Brain microvascular endothelial cell (primary cell): ENCODE data around the gene RUNX3.

Source experiments
- DNase-seq: peaks from one replicate; pipeline ENCODE4 v3.0.0-alpha.2; 2020
- H3K27ac ChIP-seq: fragments of 250-450 bp; sonication (Bioruptor Pico); 2 replicates; pipeline ENCODE4 v1.5.1; 2020; ENCODE audit warnings: mild to moderate bottlenecking, moderate library complexity
- H3K27me3 ChIP-seq: fragments of 250-450 bp; sonication (Bioruptor Pico); replicated peaks from 2 replicates; pipeline ENCODE4 v1.5.1; 2020; ENCODE audit warnings: mild to moderate bottlenecking
- H3K36me3 ChIP-seq: fragments of 250-450 bp; sonication (Bioruptor Pico); replicated peaks from 2 replicates; pipeline ENCODE4 v1.5.1; 2020; ENCODE audit warnings: mild to moderate bottlenecking
- H3K4me3 ChIP-seq: 2 replicates; pipeline ENCODE4 v1.5.1; 2011; ENCODE audit warnings: low read depth, mild to moderate bottlenecking, control low read depth, low read length, moderate library complexity
- CTCF ChIP-seq: IDR thresholded peaks from 2 replicates; pipeline ENCODE4 v1.5.1; 2011; ENCODE audit warnings: low read depth, mild to moderate bottlenecking, moderate library complexity, low read length, control low read depth, inconsistent platforms; ENCODE audit errors: missing control alignments
- in situ Hi-C: cut with HindIII; loops from 2 replicates; pipeline ENCODE4 v1.10.0; 2017; ENCODE audit warnings: low sequenced_read_pairs, low pct_ligation_motif_present

The RUNX3 gene

GRCh38 chr1:24914226-24915069, 15.6 kb downstream of the RUNX3 start:
- in situ Hi-C loops, result no loop called here
- Histone ChIP-seq H3K4me3 (no peak overlapping the region), H3K36me3 (peaks cover 11% of the 10 kb centered on the region), H3K27ac (peak overlapping the region; percentile 88), H3K27me3 (no peaks in the 10 kb centered on the region)
- TF ChIP-seq CTCF, result no peak
- DNase-seq, result peak; percentile 62

DNA sequence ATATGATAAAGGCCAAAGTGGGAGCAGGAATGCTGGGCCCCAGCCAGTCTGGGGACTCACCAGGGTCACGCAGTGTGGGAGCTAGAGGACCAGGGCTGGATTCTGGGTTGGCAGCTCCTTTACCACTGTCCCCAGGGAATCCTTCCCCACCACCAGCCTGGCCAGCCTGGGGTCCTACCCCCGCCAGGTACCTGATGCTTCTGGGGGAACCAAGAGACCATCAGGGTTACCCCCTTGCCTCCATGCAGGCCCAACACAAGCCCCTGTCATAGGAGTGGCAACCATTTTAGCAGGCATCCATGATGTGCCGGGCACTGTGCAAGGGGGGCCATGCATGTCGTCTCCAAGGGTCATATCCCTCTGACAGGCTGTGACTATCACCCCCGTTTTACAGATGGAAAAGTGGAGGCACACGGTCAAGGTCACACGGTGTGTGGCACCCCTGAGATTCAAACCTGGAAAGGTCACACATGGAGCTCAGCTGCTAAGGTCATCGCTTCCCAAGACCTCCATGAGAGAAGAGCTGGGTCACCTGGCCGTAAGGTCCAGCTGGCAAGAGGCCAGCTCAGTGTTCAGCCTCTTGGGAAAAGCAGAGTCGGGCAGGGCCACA, 16.4 kb downstream of the RUNX3 start:
- no peak for DNase-seq
- in situ Hi-C loops, result no loop called here
- H3K27ac ChIP-seq, result peak overlapping the region; percentile 88
- no peak overlapping the region for H3K4me3 ChIP-seq
- H3K27me3 ChIP-seq, result no peaks in the 10 kb centered on the region
- H3K36me3 ChIP-seq, result peaks cover 11% of the 10 kb centered on the region
- TF ChIP-seq CTCF, result no peak

GRCh38 chr1:24913274-24913604, 16.8 kb downstream of the RUNX3 start:
- H3K36me3 ChIP-seq, result peaks cover 11% of the 10 kb centered on the region
- H3K27me3 ChIP-seq, result no peaks in the 10 kb centered on the region
- no peak for DNase-seq
- no peak overlapping the region for H3K27ac ChIP-seq
- H3K4me3 ChIP-seq, result no peak overlapping the region
- TF ChIP-seq CTCF, result no peak
- in situ Hi-C loops, result no loop called here

DNA sequence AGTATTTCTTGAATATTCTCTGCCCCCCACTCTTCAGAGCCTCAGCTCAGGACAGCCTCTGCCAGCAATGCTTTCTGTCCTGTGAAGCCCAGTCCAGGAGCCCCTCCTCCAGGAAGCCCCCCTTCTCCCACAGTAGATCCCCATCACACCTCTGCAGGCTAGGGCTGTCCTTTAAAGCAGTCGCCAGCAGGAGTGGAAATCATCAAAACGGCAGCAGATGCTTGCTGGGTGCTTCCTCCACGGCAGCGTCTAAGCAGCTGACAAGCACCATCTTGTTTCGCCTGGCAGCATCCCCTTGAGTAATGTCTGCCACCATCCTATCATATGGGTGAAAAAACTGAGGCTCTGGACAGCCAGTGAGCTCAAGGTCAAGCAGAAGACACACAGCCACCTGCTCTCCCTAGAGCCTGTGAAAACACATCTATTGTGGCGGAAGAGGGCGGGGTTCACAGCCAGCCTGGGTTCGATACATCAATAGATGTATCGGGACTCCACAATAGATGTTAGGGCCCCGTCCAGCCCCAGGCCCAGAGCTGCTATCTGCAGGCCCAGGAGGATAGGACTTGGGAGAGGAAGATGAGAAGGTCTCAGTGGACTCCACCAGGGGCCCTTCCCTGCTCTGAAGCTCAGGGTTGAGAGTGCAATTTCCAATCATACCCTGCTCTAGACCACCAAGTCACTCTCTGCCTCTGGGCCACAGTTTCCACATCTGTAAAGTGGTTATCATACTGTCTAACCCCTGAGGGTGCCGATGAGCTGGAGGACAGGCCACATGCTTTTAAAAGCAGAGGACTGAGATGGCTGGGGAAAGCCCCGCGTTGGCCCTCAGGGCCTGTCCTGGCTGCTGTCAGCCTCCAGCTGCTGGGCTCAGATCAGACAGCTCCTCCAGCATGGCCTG, 17.5 kb downstream of the RUNX3 start:
- in situ Hi-C loops, result no loop called here
- no peak overlapping the region for H3K27ac ChIP-seq
- no peak for TF ChIP-seq CTCF
- no peaks in the 10 kb centered on the region for H3K27me3 ChIP-seq
- no peak overlapping the region for H3K4me3 ChIP-seq
- peaks cover 5% of the 10 kb centered on the region for H3K36me3 ChIP-seq
- no peak for DNase-seq

- Histone ChIP-seq H3K36me3 (no peaks in the 10 kb centered on the region), H3K27me3 (no peaks in the 10 kb centered on the region), H3K4me3 (no peak overlapping the region), H3K27ac (peak overlapping the region; percentile 72)
- DNase-seq, result no peak
- in situ Hi-C loops, result no loop called here
- TF ChIP-seq CTCF, result no peak
Observed at GRCh38 chr1:24911651-24912155, 18.4 kb downstream of the RUNX3 start.
